GM12878 (cell line): Measurements from ENCODE around the gene SPINK8. TPM values are rescaled to one million over a fixed set of nuclear protein-coding genes. Genes with fewer than 3 reads are reported as not detected.

Source experiments
- ATAC-seq: fragments of 200-7000 bp; cut with Tn5 transposase; 3 replicates; pipeline ENCODE4 v1.9.1; 2020; ENCODE audit warnings: mild to moderate bottlenecking, moderate library complexity
- BruUV-seq: library from RNA; stranded (reverse); fragments of 400-500 nt; replicated peaks from 2 replicates; lab custom pipeline; 2021; lab: Mats Ljungman, UMichigan
- CTCF ChIA-PET: fragments of 300-600 bp; sonication (Branson Sonifier 250); formaldehyde crosslinking; extraction: SDS; loops from one replicate; lab custom pipeline; 2021; ENCODE audit warnings: inconsistent platforms; lab: Yijun Ruan, JAX
- POLR2A ChIA-PET: fragments of 350-600 bp; formaldehyde crosslinking; extraction: SDS; loops from one replicate; lab custom pipeline; 2021; ENCODE audit warnings: inconsistent platforms; lab: Charles Lee
- RAD21 ChIA-PET: fragments of 300-600 bp; sonication (Branson Sonifier 250); formaldehyde crosslinking; loops from one replicate; lab custom pipeline; 2023; ENCODE audit warnings: antibody characterized with exemption; ENCODE audit not compliant: unreplicated experiment; lab: Charles Lee
- SMC1A ChIA-PET: fragments of 300-600 bp; sonication (Branson Sonifier 250); formaldehyde crosslinking; loops from one replicate; lab custom pipeline; 2023; ENCODE audit not compliant: unreplicated experiment, uncharacterized antibody; lab: Charles Lee
- DNase-seq: peaks from one replicate; pipeline ENCODE4 v3.0.0-alpha.2; 2011; ENCODE audit warnings: low read depth, low spot score
- FAIRE-seq: peaks from 3 replicates; lab custom pipeline; 2011; peaks lifted over from hg19 to GRCh38; lab: Jason Lieb, UNC
- H2AFZ ChIP-seq: 2 replicates; pipeline ENCODE4 v1.6.0; 2011; ENCODE audit warnings: low read depth, low read length, control low read depth; ENCODE audit not compliant: control insufficient read depth
- H3K27ac ChIP-seq: 2 replicates; pipeline ENCODE4 v1.5.1; 2011; ENCODE audit warnings: control low read depth; ENCODE audit not compliant: control insufficient read depth, insufficient read depth
- H3K27me3 ChIP-seq, 2 experiments: replicated peaks in 1 of 2; 2 replicates each; pipeline versions ENCODE4 v1.6.0 to v1.6.1; 2011; ENCODE audit warnings: low read length in 1 of 2; ENCODE audit not compliant: control insufficient read depth in 2 of 2, insufficient read depth in 2 of 2
- H3K36me3 ChIP-seq, 2 experiments: 2 replicates each; pipeline ENCODE4 v1.5.1; 2011; ENCODE audit warnings: low read length in 1 of 2; ENCODE audit not compliant: control insufficient read depth in 2 of 2, insufficient read depth in 2 of 2
- H3K4me1 ChIP-seq: 2 replicates; pipeline ENCODE4 v1.6.1; 2011; ENCODE audit warnings: mild to moderate bottlenecking, low read length, moderate library complexity, mixed read lengths; ENCODE audit not compliant: control insufficient read depth, insufficient read depth
- H3K4me2 ChIP-seq: 2 replicates; pipeline ENCODE4 v1.6.0; 2011; ENCODE audit warnings: control low read depth; ENCODE audit not compliant: control insufficient read depth, insufficient read depth
- H3K4me3 ChIP-seq: fragments of 200-600 bp; sonication (generic); 2 replicates; pipeline ENCODE4 v1.5.1; 2016
- H3K79me2 ChIP-seq: 2 replicates; pipeline ENCODE4 v1.6.0; 2011; ENCODE audit warnings: low read length; ENCODE audit not compliant: control insufficient read depth, insufficient read depth
- H3K9ac ChIP-seq: 2 replicates; pipeline ENCODE4 v1.8.0; 2011; ENCODE audit warnings: low read length, control low read depth, mixed read lengths; ENCODE audit not compliant: control insufficient read depth, insufficient read depth
- H3K9me3 ChIP-seq: replicated peaks from 3 replicates; pipeline ENCODE4 v1.5.1; 2011; ENCODE audit warnings: mild to moderate bottlenecking, low read length; ENCODE audit not compliant: control insufficient read depth, insufficient read depth
- H4K20me1 ChIP-seq: 2 replicates; pipeline ENCODE4 v1.6.0; 2011; ENCODE audit not compliant: control insufficient read depth, insufficient read depth
- BMI1 ChIP-seq: fragments of 450-650 bp; IDR thresholded peaks from 2 replicates; pipeline ENCODE4 v1.6.1; 2016; ENCODE audit warnings: mild to moderate bottlenecking, moderate library complexity, borderline replicate concordance
- BRCA1 ChIP-seq: IDR thresholded peaks from 2 replicates; pipeline ENCODE4 v1.6.1; 2011; ENCODE audit warnings: low read depth, low read length, improper control_type of control experiment
- DPF2 ChIP-seq: fragments of 450-650 bp; IDR thresholded peaks from 2 replicates; pipeline ENCODE4 v1.6.1; 2017; ENCODE audit warnings: mild to moderate bottlenecking
- MXI1 ChIP-seq: fragments of 150-350 bp; IDR thresholded peaks from 2 replicates; pipeline ENCODE4 v1.6.1; 2011; ENCODE audit warnings: low read depth, mild to moderate bottlenecking, inconsistent platforms, low read length, improper control_type of control experiment
- RELB ChIP-seq: fragments of 450-650 bp; IDR thresholded peaks from 2 replicates; pipeline ENCODE4 v1.6.1; 2017; ENCODE audit warnings: low read depth, mild to moderate bottlenecking, moderate library complexity
- SREBF2 ChIP-seq: IDR thresholded peaks from 2 replicates; pipeline ENCODE4 v1.6.1; 2012; ENCODE audit warnings: mild to moderate bottlenecking, low read length
- SRF ChIP-seq, 2 experiments: IDR thresholded peaks; 2 replicates each; pipeline ENCODE4 v1.6.1; 2011; ENCODE audit warnings: low read depth in 2 of 2, low read length in 2 of 2, mild to moderate bottlenecking in 1 of 2, moderate library complexity in 1 of 2
- USF2 ChIP-seq: IDR thresholded peaks from 2 replicates; pipeline ENCODE4 v1.6.1; 2011; ENCODE audit warnings: low read depth, low read length, improper control_type of control experiment, borderline replicate concordance
- ZBED1 ChIP-seq: IDR thresholded peaks from 2 replicates; pipeline ENCODE4 v1.6.1; 2016; ENCODE audit warnings: borderline replicate concordance
- ZNF217 ChIP-seq: fragments of 450-650 bp; IDR thresholded peaks from 2 replicates; pipeline ENCODE4 v1.6.1; 2017; ENCODE audit warnings: antibody characterized with exemption, mild to moderate bottlenecking
- ZNF687 ChIP-seq: fragments of 450-650 bp; IDR thresholded peaks from 2 replicates; pipeline ENCODE4 v1.6.1; 2017; ENCODE audit warnings: mild to moderate bottlenecking, moderate library complexity
- WGBS: methylation state at CpG from one replicate; pipeline ENCODE4 v1.1.6; 2016; ENCODE audit warnings: low lambda C conversion rate; ENCODE audit not compliant: insufficient replicate concordance, insufficient coverage; ENCODE audit errors: missing lambda C conversion rate; 5-methylcytosine and 5-hydroxymethylcytosine counted together
- in situ Hi-C: fragments of 300-500 bp; cut with MboI; formaldehyde crosslinking; loops from 9 replicates; pipeline ENCODE4 v1.14.3; 2018; ENCODE audit warnings: mixed read lengths
- intact Hi-C: fragments of 100-400 bp; cut with micrococcal nuclease; formaldehyde crosslinking; loops from one replicate; pipeline ENCODE4 v1.14.2; 2022; ENCODE audit not compliant: unreplicated experiment
- polyA plus RNA-seq, 11 experiments: library from polyadenylated mRNA; depleted of rRNA in 4 of 11; unstranded in 6 of 11; stranded (reverse) in 5 of 11; fragments of >200 nt; fragmentation: Nextera tagmentation in 4 of 11; fragmentation: Illumina TruSeq in 1 of 11; extraction: Ambion mirVana in 4 of 11; extraction: Trizol in 1 of 11; gene quantifications; 1 replicate in 1 of 11; 2 replicates in 10 of 11; pipeline versions ENCODE4 v1.2.1 to v1.2.3, GENCODE V29; 2011 to 2016; ENCODE audit warnings: inconsistent platforms in 2 of 11, missing spikeins in 2 of 11, low read depth in 1 of 11
- total RNA-seq, 4 experiments: library from RNA; depleted of rRNA in 3 of 4; stranded (reverse); fragments of >200 nt in 3 of 4; fragmentation: Illumina TruSeq in 1 of 4; extraction: Trizol in 1 of 4; gene quantifications; 2 replicates each; pipeline versions ENCODE4 v1.2.1 to v1.2.3, GENCODE V29; 2013 to 2021
- TF ChIP-seq, protein P1 (sequence below): IDR thresholded peaks from 2 replicates; pipeline ENCODE4 v1.6.1; 2012; ENCODE audit warnings: mild to moderate bottlenecking, low read depth, low read length

SPINK8 gene
- total and polyA plus RNA-seq, 10 of the 15 experiments (the other 5 are each of a cell fraction or from before 2014, with no cell fraction given), result not detected

DNA sequence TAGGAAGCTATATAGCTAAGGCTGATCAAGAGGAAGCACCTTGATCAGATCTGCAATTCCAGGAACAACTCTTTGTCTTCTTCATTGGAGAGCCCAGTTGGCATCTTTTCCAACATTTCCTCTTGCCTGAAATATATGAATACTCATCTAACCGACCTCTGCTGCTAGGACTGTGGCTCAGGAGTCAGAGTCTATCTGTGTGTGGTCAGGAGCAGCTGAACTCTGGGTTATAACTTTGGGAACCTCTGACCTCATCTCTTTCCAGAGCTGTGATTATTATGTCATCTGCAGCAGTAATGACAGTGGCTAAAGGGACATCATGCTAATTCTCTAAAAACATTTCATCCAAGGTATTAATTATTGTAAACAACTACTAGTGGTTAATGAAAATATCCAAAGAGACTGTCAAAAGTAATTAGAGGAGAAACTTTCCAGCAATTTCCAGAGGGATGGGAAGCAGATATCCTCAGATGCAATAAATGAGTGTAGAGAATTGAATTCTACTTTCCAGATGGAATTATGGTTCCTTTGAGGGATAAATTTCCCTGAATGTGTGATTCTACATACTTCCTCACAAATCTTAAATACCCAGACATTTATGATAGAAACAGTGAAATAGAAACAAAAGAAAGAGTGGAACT lies 11.5 kb upstream of the SPINK8 start:
- RAD21 ChIA-PET, result no interaction called here
- POLR2A ChIA-PET, result interaction anchor here (0.5 kb wide), 1 partner anchor 1125 kb away, joined by 5 read pairs; the partner anchor contains the start of gene DAG1
- Histone ChIP-seq H2AFZ (no peak overlapping the region), H3K27ac (no peak overlapping the region), H3K9ac (no peak overlapping the region), H3K79me2 (no peaks in the 10 kb centered on the region), H3K4me2 (no peak overlapping the region), H3K4me1 (no peaks in the 10 kb centered on the region), H3K27me3 (no peaks in the 10 kb centered on the region; a peak in 1 of 4 replicates), H3K9me3 (no peaks in the 10 kb centered on the region), H3K4me3 (no peak overlapping the region), H3K36me3 (no peaks in the 10 kb centered on the region), H4K20me1 (no peaks in the 10 kb centered on the region)
- CTCF ChIA-PET, result no interaction called here
- intact Hi-C loops (no loop called here), in situ Hi-C loops (no loop called here)
- FAIRE-seq (no peak), ATAC-seq (no peak), DNase-seq (no peak)
- WGBS, result 0% methylated on average over 1 of the region's 1 CpG
- BruUV-seq, result no TSS peak
- SMC1A ChIA-PET, result interaction anchor here (0.6 kb wide), 1 partner anchor 900 kb away, joined by 3 read pairs; no protein-coding TSS in a partner anchor
- TF ChIP-seq ZBED1 (no peak), SRF (IDR thresholded peaks at IDR 0.05; ENCODE audit: low read depth in 2 of 2, low read length in 2 of 2) (no peak), MXI1 (no peak), USF2 (no peak), ZNF217 (no peak), BRCA1 (no peak), SREBF2 (no peak), RELB (no peak), ZNF687 (no peak), BMI1 (no peak), DPF2 (no peak)
- TF ChIP-seq, protein P1, sequence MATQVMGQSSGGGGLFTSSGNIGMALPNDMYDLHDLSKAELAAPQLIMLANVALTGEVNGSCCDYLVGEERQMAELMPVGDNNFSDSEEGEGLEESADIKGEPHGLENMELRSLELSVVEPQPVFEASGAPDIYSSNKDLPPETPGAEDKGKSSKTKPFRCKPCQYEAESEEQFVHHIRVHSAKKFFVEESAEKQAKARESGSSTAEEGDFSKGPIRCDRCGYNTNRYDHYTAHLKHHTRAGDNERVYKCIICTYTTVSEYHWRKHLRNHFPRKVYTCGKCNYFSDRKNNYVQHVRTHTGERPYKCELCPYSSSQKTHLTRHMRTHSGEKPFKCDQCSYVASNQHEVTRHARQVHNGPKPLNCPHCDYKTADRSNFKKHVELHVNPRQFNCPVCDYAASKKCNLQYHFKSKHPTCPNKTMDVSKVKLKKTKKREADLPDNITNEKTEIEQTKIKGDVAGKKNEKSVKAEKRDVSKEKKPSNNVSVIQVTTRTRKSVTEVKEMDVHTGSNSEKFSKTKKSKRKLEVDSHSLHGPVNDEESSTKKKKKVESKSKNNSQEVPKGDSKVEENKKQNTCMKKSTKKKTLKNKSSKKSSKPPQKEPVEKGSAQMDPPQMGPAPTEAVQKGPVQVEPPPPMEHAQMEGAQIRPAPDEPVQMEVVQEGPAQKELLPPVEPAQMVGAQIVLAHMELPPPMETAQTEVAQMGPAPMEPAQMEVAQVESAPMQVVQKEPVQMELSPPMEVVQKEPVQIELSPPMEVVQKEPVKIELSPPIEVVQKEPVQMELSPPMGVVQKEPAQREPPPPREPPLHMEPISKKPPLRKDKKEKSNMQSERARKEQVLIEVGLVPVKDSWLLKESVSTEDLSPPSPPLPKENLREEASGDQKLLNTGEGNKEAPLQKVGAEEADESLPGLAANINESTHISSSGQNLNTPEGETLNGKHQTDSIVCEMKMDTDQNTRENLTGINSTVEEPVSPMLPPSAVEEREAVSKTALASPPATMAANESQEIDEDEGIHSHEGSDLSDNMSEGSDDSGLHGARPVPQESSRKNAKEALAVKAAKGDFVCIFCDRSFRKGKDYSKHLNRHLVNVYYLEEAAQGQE, result no peak
